RKO (cell line): ENCODE results near the gene NINJ2.

Source experiments
- DNase-seq: peaks from one replicate; pipeline ENCODE4 v3.0.0-alpha.2; 2016; ENCODE audit warnings: low spot score

NINJ2 gene

DNA sequence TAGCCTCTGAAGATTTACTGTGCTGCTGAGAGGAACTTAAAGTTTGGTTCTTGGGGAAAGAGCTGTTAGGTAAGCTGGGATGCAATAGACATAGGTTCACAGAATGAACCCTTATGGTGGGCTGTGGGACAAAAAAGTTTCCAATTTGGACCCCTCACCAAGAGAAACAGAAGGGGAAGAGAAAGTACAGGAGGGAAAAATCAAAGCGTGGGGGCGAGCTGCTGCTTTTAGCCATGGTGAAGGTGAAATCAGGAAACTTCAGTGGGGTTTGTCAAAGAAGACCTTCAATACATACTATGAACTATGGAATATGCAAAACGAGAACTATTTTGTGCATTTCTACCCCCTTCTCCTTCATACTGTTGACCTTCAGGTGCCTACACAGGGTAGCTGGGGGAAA is 10.6 kb upstream of the NINJ2 start:
- DNase-seq: no peak

DNA sequence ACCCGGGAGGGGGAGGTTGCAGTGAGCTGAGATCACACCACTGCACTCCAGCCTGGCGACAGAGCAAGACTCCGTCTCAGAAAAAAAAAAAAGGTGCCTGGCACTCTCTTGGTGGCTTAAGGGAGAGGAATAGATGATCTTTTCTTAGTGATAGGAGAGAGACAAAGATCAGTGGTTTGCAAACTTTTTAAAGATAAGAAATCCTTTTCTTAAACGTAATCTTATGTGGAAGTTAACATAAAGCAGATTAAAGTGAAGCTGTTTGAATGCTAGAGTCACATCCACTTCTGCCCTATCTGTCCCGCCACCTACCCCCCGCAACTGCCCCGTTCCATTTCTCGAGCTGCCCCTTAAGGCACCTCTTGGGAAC is 6.3 kb upstream of the NINJ2 start:
- DNase-seq: no peak

DNA sequence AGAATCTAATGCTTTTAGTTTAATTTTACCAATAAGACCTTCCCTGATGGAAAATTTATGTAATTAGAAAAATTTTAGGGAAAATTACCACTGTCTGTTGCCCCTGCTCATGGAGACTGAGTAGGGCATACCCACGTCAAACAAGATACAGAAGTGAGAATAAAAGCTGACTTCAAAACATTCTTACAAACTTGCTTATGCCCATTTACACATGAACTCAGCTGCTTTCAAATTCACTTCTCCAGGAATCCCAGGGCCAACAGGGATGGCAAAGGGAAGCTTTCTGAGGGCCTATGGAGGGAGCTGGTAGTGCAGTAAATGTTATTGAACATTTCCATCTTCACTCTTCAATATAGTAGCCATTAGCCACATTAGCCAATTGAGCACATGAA is 4.8 kb upstream of the NINJ2 start:
- no peak for DNase-seq

DNA sequence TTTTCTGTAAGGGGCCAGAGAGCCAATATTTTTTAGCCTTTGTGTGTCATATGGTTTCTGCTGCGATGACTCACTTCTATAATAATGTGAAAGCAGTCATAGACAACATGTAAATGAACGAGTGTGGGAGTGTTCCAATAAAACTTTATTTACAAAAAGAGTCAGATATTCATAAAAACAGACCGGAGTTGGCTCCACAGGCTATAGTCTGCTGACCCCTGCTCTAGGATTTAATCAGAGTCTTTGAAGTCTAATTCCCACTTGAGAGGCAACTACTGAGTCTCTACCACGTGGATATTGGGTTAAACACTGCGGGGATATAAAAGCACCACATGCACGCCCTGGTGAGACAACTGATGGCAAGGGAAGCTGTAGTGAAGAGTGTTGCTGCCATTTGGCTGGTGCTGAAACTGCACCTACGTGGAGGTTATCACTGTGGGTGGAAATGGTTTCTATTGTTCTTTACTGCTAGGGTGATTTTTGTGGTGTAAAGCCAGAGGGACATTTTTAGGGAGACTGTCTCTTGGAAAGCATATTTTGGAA is 3.6 kb upstream of the NINJ2 start:
- peak; percentile 69 for DNase-seq

DNA sequence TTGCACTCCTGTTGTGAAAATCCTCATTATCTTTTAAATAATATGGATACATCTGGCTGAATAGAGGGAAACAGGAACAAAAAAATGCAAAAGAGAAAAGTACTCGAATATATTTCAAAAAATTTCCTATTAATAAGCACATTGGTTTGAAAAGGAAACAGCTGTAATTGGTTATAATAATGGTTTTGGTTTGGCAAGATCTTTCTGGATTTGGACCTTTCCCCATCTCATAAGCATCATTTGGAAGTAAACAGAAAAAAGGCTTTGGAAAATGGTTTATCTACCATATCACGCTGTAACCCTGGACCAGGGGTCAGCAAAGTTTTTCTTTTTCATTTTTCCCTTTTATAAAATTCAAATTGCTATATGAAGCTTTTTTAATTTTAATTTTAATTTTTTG is 2.8 kb upstream of the NINJ2 start:
- DNase-seq: no peak

DNA sequence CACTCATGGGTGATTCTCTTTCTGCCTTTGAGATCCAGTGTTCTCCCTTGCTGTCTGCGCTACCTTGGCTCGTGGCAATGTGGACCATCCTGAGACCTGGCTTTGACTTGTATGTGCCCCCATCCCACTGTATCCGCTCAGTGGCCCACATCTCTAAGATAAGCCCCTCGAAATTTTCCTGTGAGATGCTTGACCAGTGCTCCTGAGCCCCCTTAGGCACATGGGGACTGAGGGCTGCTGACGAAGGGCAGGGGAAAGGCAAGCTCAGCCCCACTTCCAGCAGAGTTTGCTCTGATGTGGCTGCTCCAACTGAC is 1.5 kb upstream of the NINJ2 start:
- no peak for DNase-seq

DNA sequence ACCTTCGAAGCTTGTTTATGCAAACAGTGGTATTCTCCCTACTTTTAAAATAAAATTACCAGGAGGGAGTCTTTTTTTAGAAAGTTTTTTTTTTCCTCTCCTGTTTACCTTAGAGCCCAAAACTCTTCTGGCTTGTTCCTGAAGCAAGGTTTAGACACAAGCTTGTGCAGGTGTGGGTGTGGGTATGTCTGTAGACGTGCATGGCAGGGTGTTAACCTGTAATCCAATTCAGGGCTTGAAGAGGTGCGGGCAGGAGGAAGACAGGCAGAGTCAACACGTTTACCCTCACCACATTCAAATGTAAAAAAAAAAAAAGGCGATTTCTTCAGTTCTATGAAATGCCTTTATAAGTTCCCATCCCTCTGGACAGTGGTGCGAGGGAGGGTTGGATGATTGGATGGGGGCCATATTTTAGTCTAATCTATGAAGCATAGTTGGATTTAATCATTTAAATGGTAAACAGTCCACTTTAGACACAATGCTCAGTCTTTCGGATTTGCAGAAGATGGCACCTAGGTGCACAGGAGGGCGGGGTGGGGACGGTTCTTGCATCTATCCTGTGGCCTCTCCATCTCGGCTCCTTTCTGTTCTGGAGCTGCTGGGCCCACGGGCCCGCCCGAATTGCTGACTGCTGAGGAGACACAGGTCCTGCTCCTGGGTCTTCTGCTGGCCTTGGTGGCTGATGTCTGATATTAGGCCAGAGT is 982 bp upstream of the NINJ2 start:
- no peak for DNase-seq

DNA sequence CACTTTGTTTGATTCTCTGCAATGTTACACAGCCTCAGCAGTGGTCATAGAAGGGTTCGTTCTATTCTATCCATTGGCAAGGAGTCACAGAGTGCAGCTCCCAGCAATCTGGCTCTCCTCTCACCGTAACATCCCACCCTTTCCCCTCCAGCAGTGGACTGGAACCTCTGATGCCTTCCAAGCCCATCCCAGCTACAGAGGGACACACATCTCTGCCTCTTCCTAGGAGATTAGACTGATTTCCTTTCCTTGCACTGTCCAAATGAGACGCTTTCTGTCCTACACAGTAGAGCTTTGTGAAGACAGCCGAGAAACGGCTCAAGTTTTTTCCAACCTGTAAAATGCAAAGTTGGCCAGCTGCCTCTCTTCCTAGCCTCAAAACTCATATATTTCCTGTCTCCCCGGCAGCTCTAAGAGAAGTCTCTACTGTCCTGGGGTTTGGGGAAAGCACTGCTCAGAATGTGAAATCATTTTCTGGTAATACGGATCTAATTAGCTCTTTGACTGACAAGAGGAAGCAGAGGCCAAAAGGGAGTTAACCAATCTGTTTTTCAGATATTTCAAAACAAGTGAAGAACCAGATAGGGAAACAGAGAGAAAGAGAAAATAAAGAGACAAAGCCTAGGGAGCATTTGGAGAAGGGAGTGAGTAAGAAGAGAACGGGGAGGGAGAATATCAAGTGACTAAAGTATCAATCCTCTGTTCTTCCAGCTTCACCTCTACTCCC is 516 bp downstream of the NINJ2 start:
- no peak for DNase-seq

DNA sequence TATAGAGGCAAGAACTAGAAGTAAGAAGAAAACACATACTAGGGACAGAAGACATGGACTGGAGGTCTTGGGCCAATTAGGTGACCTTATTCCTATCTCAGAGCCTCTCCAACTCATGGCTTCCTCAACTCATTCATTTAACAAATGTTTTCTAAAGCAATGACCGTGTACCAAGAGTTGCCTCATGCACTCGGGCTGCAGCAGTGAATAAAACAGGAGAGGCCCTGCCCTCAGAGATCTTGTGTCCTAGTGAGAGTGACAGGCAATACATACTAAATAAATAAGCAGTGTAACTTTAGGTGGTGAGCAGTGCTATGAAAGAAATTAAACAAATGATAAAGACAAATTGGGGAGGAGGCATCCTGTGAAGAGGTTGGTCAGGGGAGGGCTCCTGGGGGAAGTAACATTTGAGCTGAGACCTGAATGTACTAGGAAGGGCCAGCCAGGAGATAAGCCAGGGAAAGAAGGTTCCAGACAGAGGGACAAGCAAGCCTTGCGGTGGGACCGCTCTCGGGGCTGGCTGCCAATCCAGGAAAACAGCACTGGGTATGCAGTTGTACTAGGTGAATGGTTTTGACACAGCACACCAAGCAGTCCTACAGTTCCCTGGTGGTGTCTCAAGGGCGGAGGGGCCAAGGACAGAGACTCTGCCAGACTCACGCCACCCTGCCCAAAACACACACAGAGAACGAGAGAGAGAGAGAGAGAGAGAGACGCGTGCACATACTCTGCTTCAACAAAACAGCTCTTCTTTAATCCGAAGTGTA is 1.3 kb downstream of the NINJ2 start:
- DNase-seq: no peak

DNA sequence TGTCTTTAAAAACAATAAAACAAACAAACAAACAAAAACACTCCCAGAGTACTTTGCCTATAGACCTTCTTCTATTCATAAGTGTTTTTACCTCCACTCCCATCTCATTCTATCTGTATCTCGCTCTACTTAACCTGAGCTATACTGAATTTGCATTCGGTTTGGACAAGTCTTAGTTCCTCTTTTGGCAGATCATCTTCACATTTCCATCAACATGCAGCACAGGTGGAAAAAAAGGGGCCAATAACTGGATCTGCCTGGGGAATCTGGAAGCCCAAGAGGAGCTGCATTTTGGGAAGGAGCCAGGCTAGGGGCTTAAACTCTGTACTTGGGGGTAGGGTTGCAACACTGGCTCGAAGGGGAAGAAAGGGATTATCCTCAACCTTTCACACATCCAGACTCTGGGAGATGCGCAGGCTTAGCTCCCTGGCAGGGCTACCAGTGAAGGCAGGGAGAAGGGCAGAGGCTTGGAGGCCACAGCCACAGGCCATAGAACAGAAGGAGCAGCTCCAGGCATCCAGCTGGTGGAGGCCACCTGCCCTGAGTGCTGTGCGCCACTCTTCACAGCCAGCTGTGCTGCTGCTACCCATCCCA is 4.1 kb downstream of the NINJ2 start:
- DNase-seq: no peak

DNA sequence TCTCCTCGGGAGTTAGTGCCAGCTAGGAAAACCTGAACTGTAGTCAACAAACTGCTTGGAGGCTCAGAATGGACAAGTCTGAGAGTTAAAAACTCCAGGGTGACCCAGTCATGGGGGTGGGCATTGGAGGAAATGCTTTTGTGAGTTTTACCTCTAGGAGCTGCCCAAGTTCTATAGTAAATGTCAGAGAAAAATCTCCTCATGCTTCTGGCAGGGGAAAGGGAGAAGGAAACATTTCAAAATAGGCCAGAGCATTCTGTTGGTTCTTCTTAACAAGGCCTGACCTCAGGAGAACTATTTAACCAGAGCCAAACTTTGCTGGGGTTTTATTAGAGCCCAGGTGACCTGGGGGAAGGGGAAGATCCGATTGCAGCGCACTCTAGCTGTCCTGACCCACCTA is 12.3 kb downstream of the NINJ2 start:
- no peak for DNase-seq

DNA sequence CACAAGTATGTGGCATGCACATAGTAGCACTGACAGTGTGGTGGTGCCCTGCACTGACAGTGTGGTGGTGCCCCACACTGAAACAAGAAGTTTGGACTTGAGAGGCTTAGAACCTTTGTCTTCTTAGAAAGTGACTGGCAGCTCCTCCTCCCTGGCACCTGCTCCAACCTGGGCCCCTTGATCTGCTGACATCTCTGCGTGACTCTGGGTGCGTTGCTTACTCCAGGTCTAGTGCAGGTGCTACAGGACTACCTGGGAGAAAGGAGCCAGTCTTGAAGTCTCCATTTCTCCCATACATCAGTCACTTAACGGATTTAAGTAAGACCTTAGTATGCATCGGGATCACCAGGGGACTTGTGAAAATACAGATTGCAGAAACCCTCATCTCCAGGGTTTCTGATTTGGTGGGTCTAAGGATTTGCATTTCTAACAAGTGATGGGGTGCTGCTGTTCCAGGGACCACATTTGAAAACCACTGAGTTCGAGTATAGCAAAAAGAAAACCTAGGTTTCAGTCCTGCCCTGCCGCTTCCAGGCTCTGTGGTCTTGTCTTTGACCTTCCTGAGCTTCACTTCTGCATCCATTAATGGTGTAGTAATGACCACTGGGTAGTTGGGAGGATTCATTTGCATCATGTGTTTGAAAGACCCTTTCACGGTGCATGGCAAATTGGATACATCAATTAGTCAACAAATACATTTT is 15.7 kb downstream of the NINJ2 start:
- DNase-seq: no peak

DNA sequence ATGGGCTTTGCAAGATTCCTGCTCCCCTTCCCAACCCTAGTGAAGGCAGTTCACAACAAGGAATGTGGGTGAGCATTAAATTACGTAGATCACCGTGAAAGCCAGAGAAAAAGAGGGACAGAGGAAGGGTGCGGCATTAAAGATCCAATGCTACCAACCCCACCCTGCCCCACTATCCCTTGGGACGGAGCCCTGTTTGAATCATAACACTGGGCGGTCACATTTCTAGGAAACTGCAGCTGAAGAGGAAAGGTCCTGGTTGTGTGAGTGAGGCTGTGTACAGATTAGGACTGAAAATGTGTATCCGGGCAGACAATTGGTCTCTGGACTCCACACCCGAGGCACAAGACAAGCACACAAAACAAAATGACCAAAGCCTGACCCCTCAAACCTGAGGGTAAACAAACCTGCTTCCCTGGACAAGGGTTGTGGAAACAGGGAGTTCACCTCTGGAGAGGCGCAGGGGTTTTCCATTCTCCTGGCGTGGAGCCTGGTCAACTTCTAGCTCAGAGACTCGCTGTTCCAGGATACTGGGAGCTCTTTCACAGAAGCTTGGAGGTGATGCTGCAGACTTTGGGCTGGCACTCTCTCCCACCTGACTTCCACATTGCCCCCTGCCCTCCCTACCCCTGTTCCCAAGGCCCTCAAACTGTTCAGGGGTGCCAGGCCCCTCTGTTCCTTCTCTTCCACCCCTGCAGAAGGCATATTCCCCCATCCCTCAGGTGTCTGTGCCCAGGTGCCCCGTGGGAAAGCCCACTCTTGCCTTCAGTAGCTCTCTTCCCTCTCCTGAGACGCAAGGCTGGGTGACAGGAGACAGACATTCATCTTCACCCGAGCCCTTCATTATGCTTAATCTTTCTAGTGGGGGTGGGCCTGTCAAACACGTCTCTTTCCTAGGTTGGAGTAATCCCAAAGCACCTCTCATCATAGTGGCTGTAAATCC is 16.5 kb downstream of the NINJ2 start:
- no peak for DNase-seq

DNA sequence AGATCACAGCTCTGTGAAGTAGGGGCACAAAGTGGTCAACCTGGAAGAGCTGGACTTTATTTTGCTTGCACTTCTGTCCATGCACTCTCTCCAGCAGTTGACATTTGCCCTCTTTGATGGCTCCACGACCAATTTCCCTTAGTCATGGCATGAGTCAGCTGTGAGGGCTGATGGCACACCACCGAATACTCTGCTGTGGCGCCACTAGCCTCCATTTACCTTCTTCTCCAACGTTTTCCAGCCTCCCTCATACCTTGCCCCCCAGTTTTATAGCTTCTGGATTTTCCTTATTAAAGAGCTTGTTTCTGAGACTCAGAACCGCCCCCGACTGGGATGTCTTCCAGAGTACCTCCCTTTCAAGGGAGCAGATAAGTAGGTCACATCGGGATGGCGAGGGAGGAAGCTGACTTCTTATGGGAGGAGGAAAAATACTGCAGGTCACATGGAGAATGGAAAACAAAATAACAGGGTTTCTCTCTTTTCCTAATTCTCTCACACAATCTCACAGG is 17.6 kb downstream of the NINJ2 start:
- peak; percentile 36 for DNase-seq

DNA sequence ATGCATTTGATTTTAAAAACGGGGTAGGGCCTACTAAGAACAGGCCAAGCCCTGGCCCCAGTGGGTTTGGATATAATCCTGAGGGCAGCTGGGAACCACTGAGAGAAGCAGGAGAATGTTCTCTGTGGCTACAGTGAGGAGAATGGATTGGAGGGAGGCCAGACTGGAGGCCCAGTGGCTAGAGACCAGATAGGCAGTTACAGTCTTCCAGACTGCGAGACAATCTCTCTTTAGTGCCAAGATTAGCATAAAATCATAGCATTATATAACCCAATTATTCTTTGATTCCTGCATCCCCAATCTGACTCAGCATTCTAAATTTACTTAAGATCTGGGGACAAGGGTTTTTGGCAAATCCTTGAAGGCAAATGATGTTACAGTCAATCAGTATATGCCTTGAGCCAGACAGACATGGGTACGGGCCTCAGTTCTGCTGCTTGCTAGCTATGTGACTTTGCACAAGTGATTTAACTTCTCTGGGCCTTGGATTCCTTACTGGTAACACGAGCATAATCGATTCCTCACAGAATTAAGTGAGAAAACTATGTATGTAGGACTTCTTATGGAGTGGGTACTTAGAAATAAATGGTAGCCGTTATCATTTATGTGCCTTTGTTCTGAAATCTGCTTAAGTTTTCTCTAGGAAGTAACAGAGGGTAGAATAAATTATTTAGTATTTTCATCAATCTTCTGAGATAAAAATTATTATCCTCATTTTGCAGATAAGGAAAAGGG is 18.3 kb downstream of the NINJ2 start:
- DNase-seq: no peak

DNA sequence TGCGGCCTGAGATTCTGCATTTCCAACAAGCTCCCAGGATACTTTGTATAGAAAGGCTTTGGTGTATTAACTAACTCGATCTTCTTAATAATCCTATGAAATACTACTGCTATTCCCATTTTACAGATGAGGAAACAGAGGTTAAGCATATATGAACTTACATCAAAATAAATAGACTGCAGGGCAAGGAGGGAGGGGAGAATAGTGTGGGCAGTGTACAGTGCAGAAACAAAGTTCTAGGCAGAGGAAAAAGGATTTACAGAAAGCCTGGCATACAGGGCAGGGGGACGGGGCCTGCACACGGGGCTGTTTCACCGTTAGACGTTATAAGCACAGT is 19.0 kb downstream of the NINJ2 start:
- no peak for DNase-seq

DNA sequence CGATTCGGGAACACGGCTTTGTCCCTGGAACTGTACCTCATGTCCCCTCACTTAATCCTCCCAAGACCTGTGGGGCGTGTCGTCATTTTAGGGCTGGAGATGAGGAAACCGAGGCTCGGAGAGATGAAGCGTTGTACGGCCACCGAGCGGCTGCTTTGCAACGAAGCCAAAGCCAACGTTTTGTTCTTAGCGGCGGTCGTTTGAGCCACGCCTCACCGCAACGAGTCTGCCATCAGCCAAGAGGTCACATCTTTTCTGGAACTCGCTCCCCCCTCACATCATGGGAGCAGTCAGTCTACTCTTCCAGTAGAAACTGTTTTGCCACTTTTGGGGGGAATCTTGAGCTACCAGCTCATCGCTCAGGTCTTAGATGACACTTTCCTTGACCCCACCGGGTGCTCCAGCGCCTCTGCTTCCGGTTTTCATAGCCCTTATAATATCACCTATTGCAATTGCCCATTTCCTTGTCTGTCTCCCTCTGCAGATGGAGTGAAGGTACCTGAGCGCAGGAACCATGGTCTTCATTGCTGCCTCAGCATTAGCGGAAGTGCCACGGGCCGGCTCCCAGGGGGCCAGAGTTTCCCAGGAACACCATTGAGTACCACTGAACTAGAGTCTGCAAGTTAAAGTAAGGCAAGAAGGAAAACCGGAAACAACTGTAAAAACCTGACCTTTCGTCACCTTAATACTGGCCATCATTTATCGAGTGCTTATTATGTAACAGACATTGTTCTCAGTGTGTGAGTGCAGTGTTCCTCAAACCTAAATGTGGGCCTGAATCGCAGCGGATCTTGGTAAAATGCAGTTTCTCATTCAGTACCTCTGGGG is 19.6 kb downstream of the NINJ2 start:
- peak; percentile 57 for DNase-seq

DNA sequence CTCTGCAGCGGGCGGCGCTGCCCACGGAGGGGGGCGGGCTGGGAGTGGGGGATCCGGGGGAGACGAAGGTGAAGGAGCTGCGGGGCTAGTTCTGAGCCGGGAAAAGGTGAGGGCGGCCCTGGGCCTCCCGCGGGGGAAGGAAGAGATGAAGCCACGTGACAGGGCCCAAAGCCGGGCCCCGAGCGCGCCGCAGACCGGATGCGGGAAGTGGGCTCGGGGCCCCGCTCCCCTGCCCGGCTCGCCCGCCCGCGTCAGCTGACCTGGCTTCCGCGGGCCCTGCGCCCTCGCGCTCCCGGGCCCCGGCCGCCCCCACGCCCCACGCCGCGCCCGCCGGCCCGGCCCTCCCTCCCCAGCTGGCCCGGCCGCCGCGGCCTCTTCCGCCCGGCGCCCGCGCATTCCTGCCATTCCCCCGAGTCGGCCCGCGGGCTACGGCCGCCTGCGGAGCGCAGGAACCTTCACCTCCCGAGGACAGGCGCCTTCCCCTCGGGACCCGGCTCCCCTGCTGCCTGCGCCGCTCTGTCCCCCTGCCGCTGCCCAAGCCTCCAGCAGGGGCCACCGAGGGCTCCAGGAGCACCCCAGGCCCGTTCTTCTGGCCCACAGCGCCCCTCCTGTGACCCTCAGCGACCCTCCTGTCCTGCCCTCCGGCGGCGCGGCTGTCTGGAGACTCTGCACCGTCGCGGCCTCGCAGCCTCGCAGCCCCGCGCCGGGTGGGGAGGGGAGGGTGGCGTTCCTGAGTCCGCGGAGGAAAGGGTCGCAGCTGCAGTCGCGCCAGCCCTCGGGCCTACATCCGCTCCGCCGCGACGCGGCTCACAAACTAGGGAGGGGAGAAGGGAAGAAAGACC is 20.4 kb downstream of the NINJ2 start:
- DNase-seq: peak; percentile 86
